DOHH2 (cell line): ENCODE data around the gene PPP6R1.

Experiments used
- H3F3A ChIP-seq: fragments of 200-600 bp; sonication (generic), shearing (Covaris generic); 2 replicates; pipeline ENCODE4 v1.6.0; 2016; ENCODE audit warnings: antibody characterized with exemption, mild to moderate bottlenecking; ENCODE audit not compliant: control insufficient read depth, insufficient read depth
- H3K27ac ChIP-seq: fragments of 200-600 bp; sonication (generic); 2 replicates; pipeline ENCODE4 v1.5.1; 2014; ENCODE audit warnings: low read depth, mild to moderate bottlenecking, low read length, moderate library complexity
- H3K27me3 ChIP-seq: fragments of 200-600 bp; sonication (generic); 2 replicates; pipeline ENCODE4 v1.6.1; 2014; ENCODE audit warnings: mild to moderate bottlenecking, low read length, mixed read lengths; ENCODE audit not compliant: control insufficient read depth
- H3K36me3 ChIP-seq: fragments of 200-600 bp; sonication (generic); 2 replicates; pipeline ENCODE4 v1.6.1; 2014; ENCODE audit warnings: mild to moderate bottlenecking, low read length, moderate library complexity, mixed read lengths; ENCODE audit not compliant: control insufficient read depth
- H3K4me1 ChIP-seq: fragments of 200-600 bp; sonication (generic); 2 replicates; pipeline ENCODE4 v1.6.1; 2014; ENCODE audit warnings: mild to moderate bottlenecking, low read length, mixed read lengths; ENCODE audit not compliant: control insufficient read depth
- H3K4me2 ChIP-seq: fragments of 200-600 bp; sonication (generic); 2 replicates; pipeline ENCODE4 v1.6.0; 2014; ENCODE audit warnings: mild to moderate bottlenecking, low read length, moderate library complexity
- H3K4me3 ChIP-seq: fragments of 200-600 bp; sonication (generic); 2 replicates; pipeline ENCODE4 v1.5.1; 2014; ENCODE audit warnings: mild to moderate bottlenecking, low read length, mixed read lengths
- H3K79me2 ChIP-seq: fragments of 200-600 bp; sonication (generic); 2 replicates; pipeline ENCODE4 v1.6.1; 2014; ENCODE audit warnings: mild to moderate bottlenecking, low read length, mixed read lengths; ENCODE audit not compliant: control insufficient read depth
- H3K9me2 ChIP-seq: fragments of 200-600 bp; sonication (generic); replicated peaks from 2 replicates; pipeline ENCODE4 v1.6.1; 2014; ENCODE audit warnings: mild to moderate bottlenecking, low read length, mixed read lengths; ENCODE audit not compliant: control insufficient read depth
- H3K9me3 ChIP-seq: fragments of 200-600 bp; sonication (generic); 2 replicates; pipeline ENCODE4 v1.6.1; 2014; ENCODE audit warnings: antibody characterized with exemption, low read length, mixed read lengths; ENCODE audit not compliant: control insufficient read depth, insufficient read depth
- H4K20me1 ChIP-seq: fragments of 200-600 bp; sonication (generic); 2 replicates; pipeline ENCODE4 v1.6.0; 2014; ENCODE audit warnings: low read depth, mild to moderate bottlenecking, antibody characterized with exemption, low read length, moderate library complexity; ENCODE audit not compliant: control insufficient read depth, insufficient read depth
- EZH2phosphoT487 ChIP-seq: fragments of 200-600 bp; sonication (generic); IDR thresholded peaks from 2 replicates; pipeline ENCODE4 v1.6.1; 2017; ENCODE audit warnings: borderline replicate concordance, mild to moderate bottlenecking, antibody characterized with exemption, low read length, moderate library complexity, mixed read lengths
- TF ChIP-seq, protein P1 (sequence below): fragments of 200-600 bp; sonication (generic); IDR thresholded peaks from one replicate; pipeline ENCODE4 v1.5.1; 2014; ENCODE audit warnings: antibody characterized with exemption, mild to moderate bottlenecking, low read depth, low read length; ENCODE audit not compliant: poor library complexity, severe bottlenecking

Gene PPP6R1

GRCh38 chr19:55198651-55199050 is 60.2 kb downstream of the PPP6R1 start:
- Histone ChIP-seq H3K36me3 (no peaks in the 10 kb centered on the region), H3K4me2 (no peak overlapping the region)

DNA sequence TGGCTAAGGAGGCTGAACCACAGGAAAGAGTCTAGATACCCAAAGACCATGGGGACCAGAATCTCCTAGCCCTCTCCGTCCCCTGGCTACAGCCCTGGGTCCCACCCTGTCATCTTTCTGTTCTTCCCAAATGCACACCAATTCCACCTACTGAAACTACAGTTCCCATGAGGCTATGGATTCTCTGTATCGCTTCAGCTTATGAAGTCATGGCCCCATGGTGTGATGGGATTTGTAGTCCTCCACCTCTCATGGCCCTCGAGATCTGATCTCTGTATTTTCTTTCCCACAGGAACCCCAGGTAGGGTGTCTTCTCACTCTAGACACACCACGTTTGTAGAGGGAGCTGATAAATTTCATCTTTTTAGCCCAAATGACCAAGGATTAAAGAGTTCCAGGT is 61.3 kb downstream of the PPP6R1 start:
- Histone ChIP-seq H3K79me2 (no peaks in the 10 kb centered on the region), H3K4me2 (no peak overlapping the region), H3K9me2 (no peaks in the 10 kb centered on the region), H3K9me3 (no peaks in the 10 kb centered on the region), H3K4me3 (no peak overlapping the region), H3K27me3 (no peaks in the 10 kb centered on the region; the same call in 1 of the 2 replicates), H4K20me1 (no peaks in the 10 kb centered on the region), H3K36me3 (no peaks in the 10 kb centered on the region), H3K4me1 (no peaks in the 10 kb centered on the region), H3F3A (no peaks in the 10 kb centered on the region), H3K27ac (no peak overlapping the region)
- no peak for TF ChIP-seq EZH2phosphoT487
- TF ChIP-seq, protein P1, sequence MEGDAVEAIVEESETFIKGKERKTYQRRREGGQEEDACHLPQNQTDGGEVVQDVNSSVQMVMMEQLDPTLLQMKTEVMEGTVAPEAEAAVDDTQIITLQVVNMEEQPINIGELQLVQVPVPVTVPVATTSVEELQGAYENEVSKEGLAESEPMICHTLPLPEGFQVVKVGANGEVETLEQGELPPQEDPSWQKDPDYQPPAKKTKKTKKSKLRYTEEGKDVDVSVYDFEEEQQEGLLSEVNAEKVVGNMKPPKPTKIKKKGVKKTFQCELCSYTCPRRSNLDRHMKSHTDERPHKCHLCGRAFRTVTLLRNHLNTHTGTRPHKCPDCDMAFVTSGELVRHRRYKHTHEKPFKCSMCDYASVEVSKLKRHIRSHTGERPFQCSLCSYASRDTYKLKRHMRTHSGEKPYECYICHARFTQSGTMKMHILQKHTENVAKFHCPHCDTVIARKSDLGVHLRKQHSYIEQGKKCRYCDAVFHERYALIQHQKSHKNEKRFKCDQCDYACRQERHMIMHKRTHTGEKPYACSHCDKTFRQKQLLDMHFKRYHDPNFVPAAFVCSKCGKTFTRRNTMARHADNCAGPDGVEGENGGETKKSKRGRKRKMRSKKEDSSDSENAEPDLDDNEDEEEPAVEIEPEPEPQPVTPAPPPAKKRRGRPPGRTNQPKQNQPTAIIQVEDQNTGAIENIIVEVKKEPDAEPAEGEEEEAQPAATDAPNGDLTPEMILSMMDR, result no peak

More at GRCh38 chr19:55198651-55199050, 60.2 kb downstream of the PPP6R1 start:
- Histone ChIP-seq H3K4me3 (no peak overlapping the region), H3K9me2 (no peaks in the 10 kb centered on the region), H3K27ac (no peak overlapping the region), H3K9me3 (no peaks in the 10 kb centered on the region), H3F3A (no peaks in the 10 kb centered on the region), H4K20me1 (no peaks in the 10 kb centered on the region), H3K79me2 (no peaks in the 10 kb centered on the region), H3K4me1 (no peaks in the 10 kb centered on the region), H3K27me3 (no peaks in the 10 kb centered on the region; the same call in 1 of the 2 replicates)
- TF ChIP-seq, protein P1, result no peak
- TF ChIP-seq EZH2phosphoT487, result no peak

GRCh38 chr19:55196803-55197202 is 62.0 kb downstream of the PPP6R1 start:
- Histone ChIP-seq H3K4me3 (no peak overlapping the region), H3K9me2 (no peaks in the 10 kb centered on the region), H3K27ac (no peak overlapping the region), H3K27me3 (no peaks in the 10 kb centered on the region; the same call in 1 of the 2 replicates), H3K36me3 (no peaks in the 10 kb centered on the region), H4K20me1 (no peaks in the 10 kb centered on the region), H3F3A (no peaks in the 10 kb centered on the region), H3K79me2 (no peaks in the 10 kb centered on the region), H3K4me1 (no peaks in the 10 kb centered on the region), H3K4me2 (no peak overlapping the region), H3K9me3 (no peaks in the 10 kb centered on the region)
- TF ChIP-seq EZH2phosphoT487, result no peak
- TF ChIP-seq, protein P1, result no peak

DNA sequence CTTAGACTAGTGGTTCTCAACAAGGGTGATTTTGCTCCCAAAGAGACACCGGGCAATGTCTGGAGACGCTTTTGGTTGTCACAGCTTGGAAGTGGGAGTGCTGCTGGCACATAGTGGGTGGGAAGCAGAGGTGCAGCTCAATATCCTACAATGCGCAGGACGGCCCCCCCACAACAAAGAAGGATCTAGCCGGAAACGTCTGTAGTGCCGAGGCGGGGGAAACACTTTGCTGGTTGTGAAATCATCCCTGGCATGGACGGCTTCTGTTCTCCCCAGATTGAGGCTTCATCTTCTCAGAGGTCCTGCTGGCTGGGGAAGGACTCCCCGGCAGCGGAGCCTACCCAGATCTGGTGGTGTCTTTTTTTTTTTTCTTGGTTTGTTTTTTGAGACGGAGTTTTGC is 65.3 kb downstream of the PPP6R1 start:
- H3K9me2 ChIP-seq, result no peaks in the 10 kb centered on the region
- H3K36me3 ChIP-seq, result no peaks in the 10 kb centered on the region
- TF ChIP-seq, protein P1, result no peak
- no peak for TF ChIP-seq EZH2phosphoT487
- H3K9me3 ChIP-seq, result no peaks in the 10 kb centered on the region
- no peak overlapping the region for H3K4me2 ChIP-seq
- H3F3A ChIP-seq, result no peaks in the 10 kb centered on the region
- H3K27me3 ChIP-seq, result no peaks in the 10 kb centered on the region; the same call in 1 of the 2 replicates
- H3K79me2 ChIP-seq, result no peaks in the 10 kb centered on the region
- no peaks in the 10 kb centered on the region for H4K20me1 ChIP-seq
- no peak overlapping the region for H3K4me3 ChIP-seq
- H3K27ac ChIP-seq, result no peak overlapping the region
- no peaks in the 10 kb centered on the region for H3K4me1 ChIP-seq
